AG04449 (cell line): ENCODE measurements around the gene BOLA3.

Experiments used
- CTCF ChIA-PET: fragments of 350-600 bp; formaldehyde crosslinking; extraction: SDS; loops from one replicate; lab custom pipeline; 2021; ENCODE audit warnings: antibody characterized with exemption; lab: Yijun Ruan, JAX
- POLR2A ChIA-PET: fragments of 400-600, 350-600 bp; formaldehyde crosslinking; extraction: SDS; loops from one replicate; lab custom pipeline; 2020; ENCODE audit warnings: antibody characterized with exemption, inconsistent platforms; lab: Yijun Ruan, JAX
- DNase-seq: peaks from one replicate; pipeline ENCODE4 v3.0.0-alpha.2; 2010; ENCODE audit warnings: low read depth, low spot score
- H3K4me3 ChIP-seq: 2 replicates; pipeline ENCODE4 v1.5.1; 2011; ENCODE audit warnings: low read depth, mild to moderate bottlenecking, control low read depth, low read length
- CTCF ChIP-seq: IDR thresholded peaks from one replicate; pipeline ENCODE4 v1.5.1; 2011; ENCODE audit warnings: mild to moderate bottlenecking, moderate library complexity, low read length, control low read depth, inconsistent platforms; ENCODE audit not compliant: insufficient read depth; ENCODE audit errors: missing control alignments

Gene BOLA3

GRCh38 chr2:74111380-74111779 lies 36.3 kb downstream of the BOLA3 start:
- TF ChIP-seq CTCF: no peak
- H3K4me3 ChIP-seq: no peak overlapping the region
- CTCF ChIA-PET: interaction anchor here (1.6 to 3.2 kb wide), 2 partner anchors 9 to 285 kb away, joined by 4 to 17 read pairs; no protein-coding TSS in a partner anchor
- no peak for DNase-seq
- POLR2A ChIA-PET: interaction anchor here (1.5 kb wide), 1 partner anchor 9 kb away, joined by 3 read pairs; no protein-coding TSS in a partner anchor

GRCh38 chr2:74110537-74110936 lies 37.2 kb downstream of the BOLA3 start:
- DNase-seq: no peak
- POLR2A ChIA-PET: interaction anchor here (1.5 kb wide), 1 partner anchor 10 kb away, joined by 3 read pairs; no protein-coding TSS in a partner anchor
- CTCF ChIA-PET: interaction anchor here (1.2 to 3.2 kb wide), 2 partner anchors 9 to 10 kb away, joined by 3 to 17 read pairs; no protein-coding TSS in a partner anchor
- no peak for TF ChIP-seq CTCF
- H3K4me3 ChIP-seq: no peak overlapping the region

GRCh38 chr2:74109551-74109950 lies 38.2 kb downstream of the BOLA3 start:
- no peak overlapping the region for H3K4me3 ChIP-seq
- CTCF ChIA-PET: interaction anchor here (1.2 to 3.2 kb wide), 2 partner anchors 8 to 11 kb away, joined by 3 to 17 read pairs; no protein-coding TSS in a partner anchor
- no peak for TF ChIP-seq CTCF
- POLR2A ChIA-PET: no interaction called here
- no peak for DNase-seq

GRCh38 chr2:74107071-74107470 lies 40.6 kb downstream of the BOLA3 start:
- TF ChIP-seq CTCF: no peak
- POLR2A ChIA-PET: no interaction called here
- CTCF ChIA-PET: interaction anchor here (3.6 to 6.3 kb wide), 2 partner anchors 13 to 282 kb away, joined by 19 to 66 read pairs; partner anchors contain the start of gene STAMBP
- no peak for DNase-seq
- no peak overlapping the region for H3K4me3 ChIP-seq

- ChIA-PET POLR2A (no interaction called here), CTCF (interaction anchor here (0.7 to 6.3 kb wide), 4 partner anchors 15 to 280 kb away, joined by 3 to 66 read pairs (median 13); partner anchors contain the start of gene STAMBP)
- DNase-seq: no peak
Observed at GRCh38 chr2:74105413-74105812, 42.3 kb downstream of the BOLA3 start.

More at GRCh38 chr2:74105413-74105812, 42.3 kb downstream of the BOLA3 start:
- H3K4me3 ChIP-seq: no peak overlapping the region
- no peak for TF ChIP-seq CTCF
